Measurements from ENCODE around the gene FSTL4.

DNA sequence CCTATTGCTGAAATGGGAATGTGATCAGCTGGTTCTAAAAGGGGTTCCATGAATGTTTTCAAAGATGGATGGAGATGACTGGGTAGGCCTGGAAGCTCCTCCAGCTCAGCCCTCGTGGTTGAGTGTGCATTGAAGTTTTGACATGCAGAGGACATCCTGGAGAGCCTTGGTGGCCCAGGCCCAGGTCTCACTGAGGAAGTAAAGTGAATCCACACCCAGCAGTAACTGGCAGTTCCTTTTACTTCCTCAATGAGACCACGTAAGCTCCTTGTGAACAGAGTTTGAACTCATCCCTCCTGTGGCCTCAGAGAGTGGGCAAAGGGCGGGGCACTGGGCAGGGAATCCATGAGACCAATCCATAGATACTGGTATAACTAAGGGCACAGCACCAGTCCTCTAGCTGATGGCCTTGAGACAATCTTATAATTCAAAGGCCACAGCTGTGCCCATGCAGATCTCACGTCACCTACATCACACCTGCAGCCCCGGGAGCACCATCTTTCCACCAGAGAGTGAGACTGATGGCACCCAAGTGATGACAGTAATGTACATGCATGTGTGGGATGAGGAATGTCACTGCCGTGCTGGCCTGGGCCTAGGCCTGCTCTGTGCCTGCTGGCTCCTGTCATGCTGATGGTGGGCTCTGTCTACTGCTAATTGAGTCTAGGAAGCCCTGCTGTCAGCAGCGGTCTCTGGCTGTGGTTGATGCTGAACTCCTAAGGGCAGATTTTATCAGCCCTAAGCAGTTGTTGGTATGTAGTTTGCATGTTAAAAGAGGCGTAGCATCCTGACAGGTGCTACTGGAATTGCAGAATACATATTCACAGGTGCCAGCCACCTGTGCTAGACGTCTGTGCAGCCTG, 257.8 kb downstream of the FSTL4 start:
- TF ChIP-seq, protein P1, sequence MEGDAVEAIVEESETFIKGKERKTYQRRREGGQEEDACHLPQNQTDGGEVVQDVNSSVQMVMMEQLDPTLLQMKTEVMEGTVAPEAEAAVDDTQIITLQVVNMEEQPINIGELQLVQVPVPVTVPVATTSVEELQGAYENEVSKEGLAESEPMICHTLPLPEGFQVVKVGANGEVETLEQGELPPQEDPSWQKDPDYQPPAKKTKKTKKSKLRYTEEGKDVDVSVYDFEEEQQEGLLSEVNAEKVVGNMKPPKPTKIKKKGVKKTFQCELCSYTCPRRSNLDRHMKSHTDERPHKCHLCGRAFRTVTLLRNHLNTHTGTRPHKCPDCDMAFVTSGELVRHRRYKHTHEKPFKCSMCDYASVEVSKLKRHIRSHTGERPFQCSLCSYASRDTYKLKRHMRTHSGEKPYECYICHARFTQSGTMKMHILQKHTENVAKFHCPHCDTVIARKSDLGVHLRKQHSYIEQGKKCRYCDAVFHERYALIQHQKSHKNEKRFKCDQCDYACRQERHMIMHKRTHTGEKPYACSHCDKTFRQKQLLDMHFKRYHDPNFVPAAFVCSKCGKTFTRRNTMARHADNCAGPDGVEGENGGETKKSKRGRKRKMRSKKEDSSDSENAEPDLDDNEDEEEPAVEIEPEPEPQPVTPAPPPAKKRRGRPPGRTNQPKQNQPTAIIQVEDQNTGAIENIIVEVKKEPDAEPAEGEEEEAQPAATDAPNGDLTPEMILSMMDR (conservative IDR thresholded peaks at IDR 0.05), result no peak
- no peak for TF ChIP-seq EZH2 (IDR thresholded peaks at IDR 0.05; ENCODE audit: low read depth)
